IMR-90 (cell line): Measurements from ENCODE around the gene FAM184A. TPM values are rescaled to one million over a fixed set of nuclear protein-coding genes. Genes with fewer than 3 reads are reported as not detected.

Experiments used
- ATAC-seq: fragments of 200-7000 bp; cut with Tn5 transposase; 2 replicates; pipeline ENCODE4 v1.9.1; 2020; ENCODE audit warnings: low read depth, mild to moderate bottlenecking, moderate library complexity
- BruUV-seq: library from RNA; stranded (reverse); fragments of 400-500 nt; replicated peaks from 2 replicates; lab custom pipeline; 2021; lab: Mats Ljungman, UMichigan
- CTCF ChIA-PET: fragments of 300-600 bp; formaldehyde crosslinking; extraction: SDS; loops from one replicate; lab custom pipeline; 2021; ENCODE audit warnings: antibody characterized with exemption; lab: Yijun Ruan, JAX
- POLR2A ChIA-PET: fragments of 300-600 bp; sonication (Branson Sonifier 250); formaldehyde crosslinking; loops from one replicate; lab custom pipeline; 2022; ENCODE audit warnings: antibody characterized with exemption; ENCODE audit not compliant: unreplicated experiment; lab: Charles Lee
- DNase-seq: peaks from one replicate; pipeline ENCODE4 v3.0.0; 2013
- H2AFZ ChIP-seq: replicated peaks from 2 replicates; pipeline ENCODE3; 2013; ENCODE audit warnings: low read length, mild to moderate bottlenecking; ENCODE audit not compliant: poor library complexity
- H2AK5ac ChIP-seq: 2 replicates; pipeline ENCODE4 v1.6.1; 2013; ENCODE audit warnings: low read depth, low read length, inconsistent platforms
- H2AK9ac ChIP-seq: replicated peaks from 2 replicates; pipeline ENCODE3; 2013; ENCODE audit warnings: mild to moderate bottlenecking, low read depth, low read length, moderate library complexity; ENCODE audit not compliant: poor library complexity
- H2BK120ac ChIP-seq: 2 replicates; pipeline ENCODE4 v1.6.1; 2013; ENCODE audit warnings: low read depth, low read length, inconsistent platforms
- H2BK15ac ChIP-seq: 3 replicates; pipeline ENCODE4 v1.6.1; 2013; ENCODE audit warnings: low read depth, low read length, inconsistent platforms
- H2BK20ac ChIP-seq: 2 replicates; pipeline ENCODE4 v1.6.1; 2013; ENCODE audit warnings: low read depth, mild to moderate bottlenecking, inconsistent platforms, low read length, moderate library complexity
- H2BK5ac ChIP-seq: 2 replicates; pipeline ENCODE4 v1.6.1; 2013; ENCODE audit warnings: mild to moderate bottlenecking, low read depth, low read length, inconsistent platforms; ENCODE audit not compliant: poor library complexity, severe bottlenecking
- H3K14ac ChIP-seq: replicated peaks from 2 replicates; pipeline ENCODE4 v1.6.1; 2013; ENCODE audit warnings: low read depth, low read length, inconsistent platforms
- H3K18ac ChIP-seq: 2 replicates; pipeline ENCODE4 v1.6.1; 2013; ENCODE audit warnings: low read depth, low read length, control low read depth
- H3K23ac ChIP-seq: 2 replicates; pipeline ENCODE4 v1.6.1; 2013; ENCODE audit warnings: low read depth, low read length, inconsistent platforms
- H3K27ac ChIP-seq: 2 replicates; pipeline ENCODE4 v1.5.1; 2013; ENCODE audit warnings: mild to moderate bottlenecking, control low read depth, low read length; ENCODE audit not compliant: insufficient read depth
- H3K27me3 ChIP-seq: 2 replicates; pipeline ENCODE4 v1.6.1; 2013; ENCODE audit warnings: low read length; ENCODE audit not compliant: control insufficient read depth, insufficient read depth
- H3K36me3 ChIP-seq: 2 replicates; pipeline ENCODE4 v1.6.1; 2013; ENCODE audit warnings: low read length, mixed read lengths; ENCODE audit not compliant: control insufficient read depth, insufficient read depth
- H3K4ac ChIP-seq: 2 replicates; pipeline ENCODE4 v1.6.1; 2013; ENCODE audit warnings: low read depth, low read length, inconsistent platforms
- H3K4me1 ChIP-seq: 2 replicates; pipeline ENCODE4 v1.6.1; 2013; ENCODE audit warnings: low read length, mixed read lengths; ENCODE audit not compliant: control insufficient read depth, insufficient read depth
- H3K4me2 ChIP-seq: 2 replicates; pipeline ENCODE4 v1.6.1; 2013; ENCODE audit warnings: low read depth, mild to moderate bottlenecking, control low read depth, low read length, moderate library complexity
- H3K4me3 ChIP-seq: 2 replicates; pipeline ENCODE4 v1.5.1; 2013; ENCODE audit warnings: low read depth, mild to moderate bottlenecking, control low read depth, low read length, moderate library complexity; ENCODE audit not compliant: insufficient read depth
- H3K56ac ChIP-seq: 2 replicates; pipeline ENCODE4 v1.6.1; 2013; ENCODE audit warnings: low read length, inconsistent platforms; ENCODE audit not compliant: insufficient read depth; ENCODE audit errors: extremely low read depth
- H3K79me1 ChIP-seq, 2 experiments: 2 replicates each; pipeline ENCODE4 v1.6.1; 2013; ENCODE audit warnings: low read length in 2 of 2, inconsistent platforms in 1 of 2, low read depth in 1 of 2
- H3K9ac ChIP-seq: 2 replicates; pipeline ENCODE4 v1.6.1; 2013; ENCODE audit warnings: low read depth, low read length, control low read depth
- H3K9me1 ChIP-seq: 2 replicates; pipeline ENCODE4 v1.6.1; 2013; ENCODE audit warnings: low read length, inconsistent platforms; ENCODE audit not compliant: insufficient read depth
- H3K9me3 ChIP-seq: 2 replicates; pipeline ENCODE4 v1.6.1; 2013; ENCODE audit warnings: low read length; ENCODE audit not compliant: control insufficient read depth, insufficient read depth
- H4K20me1 ChIP-seq: 2 replicates; pipeline ENCODE4 v1.6.1; 2013; ENCODE audit warnings: low read length, inconsistent platforms; ENCODE audit not compliant: insufficient read depth
- H4K5ac ChIP-seq: 2 replicates; pipeline ENCODE4 v1.6.1; 2013; ENCODE audit warnings: mild to moderate bottlenecking, low read depth, low read length, control low read depth
- H4K8ac ChIP-seq, 2 experiments: 2 replicates each; pipeline ENCODE4 v1.6.1; 2013; ENCODE audit warnings: low read depth in 2 of 2, low read length in 2 of 2, control low read depth in 1 of 2, inconsistent platforms in 1 of 2
- H4K91ac ChIP-seq: 2 replicates; pipeline ENCODE4 v1.6.1; 2013; ENCODE audit warnings: low read depth, low read length, inconsistent platforms; ENCODE audit not compliant: insufficient read depth
- FOS ChIP-seq: fragments of 150-350 bp; IDR thresholded peaks from 2 replicates; pipeline ENCODE4 v1.6.1; 2016; ENCODE audit warnings: low read depth, low read length
- MAFK ChIP-seq: IDR thresholded peaks from 2 replicates; pipeline ENCODE4 v1.6.1; 2012; ENCODE audit warnings: low read depth, low read length, improper control_type of control experiment
- POLR2A ChIP-seq: IDR thresholded peaks from 2 replicates; pipeline ENCODE4 v1.6.1; 2012; ENCODE audit warnings: mild to moderate bottlenecking, low read depth, low read length
- RAD21 ChIP-seq: IDR thresholded peaks from 2 replicates; pipeline ENCODE4 v1.6.1; 2012; ENCODE audit warnings: low read length, improper control_type of control experiment
- SMC3 ChIP-seq: fragments of 150-350 bp; IDR thresholded peaks from 2 replicates; pipeline ENCODE4 v1.6.1; 2016; ENCODE audit warnings: low read depth, mild to moderate bottlenecking, antibody characterized with exemption, low read length, moderate library complexity
- WGBS, 2 experiments: methylation state at CpG; one replicate each; pipeline versions ENCODE4 v1.1.5 to v1.1.7; 2013; ENCODE audit warnings: missing lambda C conversion rate in 2 of 2; ENCODE audit not compliant: insufficient read length in 1 of 2; ENCODE audit errors: extremely low coverage in 2 of 2; 5-methylcytosine and 5-hydroxymethylcytosine counted together
- dilution Hi-C: fragments of 300-500 bp; cut with HindIII; formaldehyde crosslinking; loops from one replicate; pipeline ENCODE4 v1.14.3; 2018; ENCODE audit warnings: low sequenced_read_pairs; ENCODE audit not compliant: unreplicated experiment
- in situ Hi-C: fragments of 300-500 bp; cut with MboI; formaldehyde crosslinking; loops from 3 replicates; pipeline ENCODE4 v1.14.3; 2019; ENCODE audit warnings: low sequenced_read_pairs, inconsistent platforms, mixed read lengths
- intact Hi-C: fragments of 100-400 bp; cut with micrococcal nuclease; formaldehyde crosslinking; loops from 2 replicates; pipeline ENCODE4 v1.10.0; 2022
- polyA plus RNA-seq, 3 experiments: library from polyadenylated mRNA; depleted of rRNA; stranded (reverse); fragments of >200 nt; gene quantifications; 2 replicates each; pipeline ENCODE4 v1.2.3, GENCODE V29; 2012; ENCODE audit warnings: low replicate concordance in 1 of 3
- total RNA-seq: library from RNA; depleted of rRNA; stranded (reverse); fragments of >200 nt; gene quantifications from 2 replicates; pipeline ENCODE4 v1.2.3, GENCODE V29; 2012
- TF ChIP-seq, protein P1 (sequence below): fragments of 150-350 bp; IDR thresholded peaks from 2 replicates; pipeline ENCODE4 v1.6.1; 2017; ENCODE audit warnings: mild to moderate bottlenecking, antibody characterized with exemption, low read length, low read depth
- TF ChIP-seq, protein P2 (sequence below): fragments of 150-350 bp; IDR thresholded peaks from 2 replicates; pipeline ENCODE4 v1.6.1; 2016; ENCODE audit warnings: low read depth, mild to moderate bottlenecking, low read length, moderate library complexity, borderline replicate concordance
- TF ChIP-seq, protein P3 (sequence below): conservative IDR thresholded peaks from 2 replicates; pipeline ENCODE4 v1.5.1; 2012; ENCODE audit warnings: mild to moderate bottlenecking, low read depth, low read length, improper control_type of control experiment

FAM184A gene
- total and polyA plus RNA-seq, 2 of the 4 experiments (the other 2 are of a cell fraction), result 0.03 TPM; not detected in 1

DNA sequence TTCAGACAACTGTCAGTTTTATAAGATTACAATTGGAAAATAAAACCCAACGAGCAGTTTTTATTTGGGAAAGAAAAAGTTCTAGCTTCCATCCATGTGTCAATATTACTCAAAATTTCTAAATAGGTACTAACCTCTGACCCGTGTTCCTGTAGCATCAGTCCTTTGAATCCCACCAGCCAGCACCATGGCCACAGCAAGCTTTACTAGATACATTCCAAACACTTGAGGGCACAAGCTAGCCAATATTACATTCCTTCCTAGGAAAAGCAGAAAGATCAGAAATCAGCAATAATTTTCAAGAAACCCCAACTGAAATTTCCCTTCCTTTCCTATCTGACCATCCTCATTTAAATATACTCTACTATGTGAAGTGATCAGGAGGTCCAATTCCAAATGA, 165.3 kb downstream of the FAM184A start:
- CTCF ChIA-PET, result interaction anchor here (0.6 to 1.7 kb wide), 3 partner anchors 11 to 41 kb away, joined by 3 to 5 read pairs (median 4); no protein-coding TSS in a partner anchor
- 100% methylated on average over 1 of the region's 2 CpGs; no CpG with 5 or more reads in 1 of the 2 experiments for WGBS, 2 experiments

More for the DNA sequence above, 165.3 kb downstream of the FAM184A start:
- ATAC-seq (no peak), DNase-seq (no peak)
- POLR2A ChIA-PET, result no interaction called here
- in situ Hi-C loops, result no loop called here
- H3K9me3 ChIP-seq, result no peaks in the 10 kb centered on the region
- no peak overlapping the region for H4K91ac ChIP-seq
- H2AK5ac ChIP-seq, result no peak overlapping the region
- H2BK20ac ChIP-seq, result no peak overlapping the region
- H2BK120ac ChIP-seq, result no peak overlapping the region
- no peak overlapping the region for H2AFZ ChIP-seq
- H3K56ac ChIP-seq, result no peak overlapping the region
- H4K8ac ChIP-seq, result no peak overlapping the region
- H3K4me3 ChIP-seq, result no peak overlapping the region
- no peak overlapping the region for H3K18ac ChIP-seq
- TF ChIP-seq SMC3, result no peak
- TF ChIP-seq POLR2A, result no peak
- TF ChIP-seq, protein P1, sequence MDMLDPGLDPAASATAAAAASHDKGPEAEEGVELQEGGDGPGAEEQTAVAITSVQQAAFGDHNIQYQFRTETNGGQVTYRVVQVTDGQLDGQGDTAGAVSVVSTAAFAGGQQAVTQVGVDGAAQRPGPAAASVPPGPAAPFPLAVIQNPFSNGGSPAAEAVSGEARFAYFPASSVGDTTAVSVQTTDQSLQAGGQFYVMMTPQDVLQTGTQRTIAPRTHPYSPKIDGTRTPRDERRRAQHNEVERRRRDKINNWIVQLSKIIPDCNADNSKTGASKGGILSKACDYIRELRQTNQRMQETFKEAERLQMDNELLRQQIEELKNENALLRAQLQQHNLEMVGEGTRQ, result no peak
- no peak for TF ChIP-seq MAFK
- TF ChIP-seq RAD21, result no peak
- no peak for TF ChIP-seq FOS
- TF ChIP-seq, protein P2, sequence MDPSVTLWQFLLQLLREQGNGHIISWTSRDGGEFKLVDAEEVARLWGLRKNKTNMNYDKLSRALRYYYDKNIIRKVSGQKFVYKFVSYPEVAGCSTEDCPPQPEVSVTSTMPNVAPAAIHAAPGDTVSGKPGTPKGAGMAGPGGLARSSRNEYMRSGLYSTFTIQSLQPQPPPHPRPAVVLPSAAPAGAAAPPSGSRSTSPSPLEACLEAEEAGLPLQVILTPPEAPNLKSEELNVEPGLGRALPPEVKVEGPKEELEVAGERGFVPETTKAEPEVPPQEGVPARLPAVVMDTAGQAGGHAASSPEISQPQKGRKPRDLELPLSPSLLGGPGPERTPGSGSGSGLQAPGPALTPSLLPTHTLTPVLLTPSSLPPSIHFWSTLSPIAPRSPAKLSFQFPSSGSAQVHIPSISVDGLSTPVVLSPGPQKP, result no peak
- TF ChIP-seq, protein P3, sequence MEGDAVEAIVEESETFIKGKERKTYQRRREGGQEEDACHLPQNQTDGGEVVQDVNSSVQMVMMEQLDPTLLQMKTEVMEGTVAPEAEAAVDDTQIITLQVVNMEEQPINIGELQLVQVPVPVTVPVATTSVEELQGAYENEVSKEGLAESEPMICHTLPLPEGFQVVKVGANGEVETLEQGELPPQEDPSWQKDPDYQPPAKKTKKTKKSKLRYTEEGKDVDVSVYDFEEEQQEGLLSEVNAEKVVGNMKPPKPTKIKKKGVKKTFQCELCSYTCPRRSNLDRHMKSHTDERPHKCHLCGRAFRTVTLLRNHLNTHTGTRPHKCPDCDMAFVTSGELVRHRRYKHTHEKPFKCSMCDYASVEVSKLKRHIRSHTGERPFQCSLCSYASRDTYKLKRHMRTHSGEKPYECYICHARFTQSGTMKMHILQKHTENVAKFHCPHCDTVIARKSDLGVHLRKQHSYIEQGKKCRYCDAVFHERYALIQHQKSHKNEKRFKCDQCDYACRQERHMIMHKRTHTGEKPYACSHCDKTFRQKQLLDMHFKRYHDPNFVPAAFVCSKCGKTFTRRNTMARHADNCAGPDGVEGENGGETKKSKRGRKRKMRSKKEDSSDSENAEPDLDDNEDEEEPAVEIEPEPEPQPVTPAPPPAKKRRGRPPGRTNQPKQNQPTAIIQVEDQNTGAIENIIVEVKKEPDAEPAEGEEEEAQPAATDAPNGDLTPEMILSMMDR, result 0 out of 2 replicates have a peak, but pooled peaks have one; percentile 10
- H3K9me1 ChIP-seq, result peaks cover 3% of the 10 kb centered on the region; the same call in 1 of the 2 replicates
- H3K23ac ChIP-seq, result no peak overlapping the region
- H2AK9ac ChIP-seq, result no peak overlapping the region
- intact Hi-C loops, result no loop called here
- BruUV-seq, result no TSS peak
- H4K5ac ChIP-seq, result no peak overlapping the region
- H4K20me1 ChIP-seq, result no peaks in the 10 kb centered on the region
- H3K36me3 ChIP-seq, result peaks cover 14% of the 10 kb centered on the region
- H3K4ac ChIP-seq, result no peak overlapping the region
- 0 out of 2 replicates have a peak, but pooled peaks cover under 1% of the 10 kb centered on the region for H3K4me1 ChIP-seq
- no peak overlapping the region for H3K4me2 ChIP-seq
- H3K27ac ChIP-seq, result no peak overlapping the region
- H3K14ac ChIP-seq, result no peak overlapping the region
- no peak overlapping the region for H2BK5ac ChIP-seq
- no peaks in the 10 kb centered on the region for H3K27me3 ChIP-seq
- dilution Hi-C loops, result no loop called here
- no peaks in the 10 kb centered on the region for H3K79me1 ChIP-seq
- no peak overlapping the region for H3K9ac ChIP-seq
- no peak overlapping the region for H2BK15ac ChIP-seq
